AG09319 (cell line): ENCODE results near the gene RARRES1.

Experiments used
- DNase-seq: peaks from one replicate; pipeline ENCODE4 v3.0.0-alpha.2; 2010; ENCODE audit warnings: low read depth; ENCODE audit errors: extremely low read depth
- CTCF ChIP-seq: IDR thresholded peaks from 2 replicates; pipeline ENCODE4 v1.5.1; 2011; ENCODE audit warnings: low read depth, mild to moderate bottlenecking, inconsistent platforms, low read length, moderate library complexity

The RARRES1 gene

GRCh38 chr3:158742871-158743663 is 10.8 kb upstream of the RARRES1 start:
- peak; percentile 52 for DNase-seq
- TF ChIP-seq CTCF: no peak; the same call in 1 of the 2 replicates

DNA sequence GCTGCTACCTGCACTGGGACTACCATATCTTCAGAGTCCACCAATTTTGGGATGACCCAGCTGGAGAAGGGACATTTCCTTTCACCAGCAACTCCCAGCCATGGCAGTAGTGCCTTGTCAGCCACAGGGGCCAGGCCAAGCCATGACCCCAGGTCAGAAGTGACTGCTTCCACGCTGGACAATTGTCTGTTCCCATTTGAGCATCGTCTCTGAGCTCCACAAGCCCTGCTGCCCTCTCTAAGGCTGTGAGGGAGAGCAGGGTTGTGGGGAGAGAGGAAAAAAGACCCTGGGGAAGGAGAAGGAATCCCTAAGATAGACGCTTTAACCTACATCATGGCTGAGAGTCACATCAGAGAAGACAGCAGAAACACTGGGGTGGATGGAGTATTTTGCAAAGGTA is 7.4 kb upstream of the RARRES1 start:
- no peak for TF ChIP-seq CTCF
- DNase-seq: no peak

DNA sequence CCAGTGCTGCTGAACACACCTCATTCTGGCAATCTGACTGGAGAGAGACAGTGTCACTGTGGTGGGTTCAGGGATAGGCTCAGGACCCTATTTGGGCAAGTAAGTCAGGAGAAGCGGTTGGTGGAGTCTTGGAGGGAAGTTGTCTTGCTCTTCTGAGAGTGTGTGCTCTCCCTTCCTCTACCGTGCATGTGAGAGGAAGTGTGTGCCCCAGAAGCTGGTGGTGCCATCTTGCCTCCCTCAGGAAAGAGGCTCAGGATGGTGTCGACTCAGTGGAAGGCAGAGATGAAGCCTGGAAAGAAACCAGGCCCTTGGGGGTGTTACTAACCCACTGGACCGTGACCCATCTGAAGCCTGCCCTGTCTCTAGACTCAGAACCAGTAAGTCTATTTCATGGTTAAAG is 6.8 kb upstream of the RARRES1 start:
- no peak for TF ChIP-seq CTCF
- no peak for DNase-seq

DNA sequence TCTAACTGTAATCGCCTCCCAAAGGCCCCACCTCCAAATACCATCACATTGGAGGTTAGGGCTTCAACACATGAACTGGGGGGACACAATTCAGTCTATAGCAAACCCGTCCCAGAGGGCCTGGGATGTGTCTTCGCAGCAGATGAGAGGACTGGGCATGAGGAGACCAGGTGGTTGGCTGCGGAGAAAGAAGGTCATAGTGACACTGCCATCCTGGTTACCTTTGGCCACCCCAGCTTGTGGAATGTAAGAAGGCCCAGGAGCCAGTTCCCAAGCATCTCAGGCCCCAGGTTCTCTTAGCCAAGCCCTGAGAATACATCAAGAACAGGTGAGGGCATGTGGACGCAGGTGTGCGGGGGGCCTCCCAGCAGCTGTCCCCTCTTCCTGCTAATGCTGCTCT is 6.4 kb upstream of the RARRES1 start:
- no peak for DNase-seq
- no peak for TF ChIP-seq CTCF

- TF ChIP-seq CTCF: no peak
- no peak for DNase-seq
Observed at GRCh38 chr3:158737976-158738615, 5.8 kb upstream of the RARRES1 start.

GRCh38 chr3:158737410-158737809 is 5.2 kb upstream of the RARRES1 start:
- DNase-seq: no peak
- TF ChIP-seq CTCF: no peak

DNA sequence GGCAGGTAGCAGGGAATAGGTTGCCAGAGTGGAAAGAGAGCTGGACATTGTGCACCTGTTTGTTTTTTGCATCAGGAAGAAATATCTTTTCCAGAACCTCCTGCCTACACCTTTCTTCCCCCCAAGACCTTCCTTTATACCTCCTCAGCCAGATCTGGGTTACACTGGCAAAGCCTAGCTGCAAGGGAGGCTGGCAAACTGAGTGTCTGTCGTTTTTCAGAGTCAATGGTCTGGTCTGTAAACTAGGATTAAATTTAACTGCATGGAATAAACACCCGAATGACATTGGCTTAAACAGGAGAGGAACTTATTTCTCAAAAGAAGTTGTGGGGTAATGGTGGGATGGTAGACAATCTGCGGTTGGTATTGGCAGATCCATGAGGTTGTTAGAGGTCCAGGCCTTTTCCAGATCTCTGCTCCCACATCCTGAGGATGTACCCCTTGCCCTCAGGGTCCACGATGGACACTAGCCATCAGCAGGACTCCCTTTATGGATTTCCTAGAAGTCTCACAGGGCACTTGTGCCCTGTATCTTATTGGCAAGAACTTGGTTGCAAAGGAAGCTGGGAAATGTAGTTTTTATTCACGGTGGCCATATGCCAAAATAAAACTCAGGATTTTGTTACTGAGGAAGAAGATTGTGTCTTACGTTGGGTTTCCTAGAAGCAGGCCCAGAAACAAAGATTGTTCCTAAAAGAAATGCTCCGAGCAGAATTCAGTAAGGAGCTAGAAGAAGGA is 3.2 kb upstream of the RARRES1 start:
- no peak for DNase-seq
- TF ChIP-seq CTCF: no peak
